Right lobe of liver (tissue), 4 donors: ENCODE results near the gene EHBP1L1.

ENCODE experiments used
- POLR2A ChIP-seq: fragments of 450-650 bp; IDR thresholded peaks from one replicate; pipeline ENCODE4 v1.6.1; 2017; ENCODE audit warnings: antibody characterized with exemption, mild to moderate bottlenecking
- TF ChIP-seq, protein P1 (sequence below), 4 donors: fragments of 200-600 bp in 3 of 4; fragments of 450-650 bp in 1 of 4; IDR thresholded peaks; one replicate each; pipeline versions ENCODE4 v1.5.1 to v1.8.0; 2016 to 2022; ENCODE audit warnings: antibody characterized with exemption in 4 of 4, mild to moderate bottlenecking in 2 of 4
- donor health status: DM: no; HTN: no; CAD: no.
- donor health status: DM: no; HTN: no; CAD: no.
- donor health status: DM: no; HTN: yes; CAD: no.

DNA sequence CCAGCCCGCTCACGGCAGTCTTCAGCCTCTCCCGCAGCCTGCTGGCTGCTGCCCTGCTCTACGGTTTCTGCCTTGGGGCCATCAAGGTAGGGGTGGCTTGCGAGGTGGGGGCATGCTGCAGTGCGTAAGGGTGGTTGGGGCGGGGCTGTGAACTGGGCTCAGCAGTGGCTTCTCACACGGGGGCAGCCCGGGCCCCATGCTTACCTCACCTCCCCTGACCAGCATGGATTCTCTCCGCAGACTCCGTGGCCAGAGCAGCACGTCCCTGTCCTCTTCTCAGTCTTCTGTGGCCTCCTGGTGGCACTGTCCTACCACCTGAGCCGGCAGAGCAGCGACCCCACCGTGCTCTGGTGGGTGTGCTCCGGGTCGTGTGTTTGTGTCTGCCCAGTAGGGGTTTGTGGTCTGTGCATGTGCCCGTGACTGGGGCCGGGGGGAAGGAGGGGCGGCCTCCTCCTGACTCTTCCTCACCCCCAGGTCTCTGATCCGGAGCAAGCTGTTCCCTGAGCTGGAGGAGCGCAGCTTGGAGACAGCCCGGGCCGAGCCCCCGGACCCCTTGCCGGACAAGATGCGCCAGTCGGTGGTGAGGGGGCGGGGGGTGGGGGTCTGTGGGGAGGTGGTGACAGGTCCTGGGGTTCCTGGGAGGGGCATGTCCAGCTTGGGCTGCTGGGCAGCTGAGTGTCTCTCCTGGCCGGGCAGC is 49.2 kb downstream of the EHBP1L1 start:
- TF ChIP-seq POLR2A = no peak
- TF ChIP-seq, protein P1, sequence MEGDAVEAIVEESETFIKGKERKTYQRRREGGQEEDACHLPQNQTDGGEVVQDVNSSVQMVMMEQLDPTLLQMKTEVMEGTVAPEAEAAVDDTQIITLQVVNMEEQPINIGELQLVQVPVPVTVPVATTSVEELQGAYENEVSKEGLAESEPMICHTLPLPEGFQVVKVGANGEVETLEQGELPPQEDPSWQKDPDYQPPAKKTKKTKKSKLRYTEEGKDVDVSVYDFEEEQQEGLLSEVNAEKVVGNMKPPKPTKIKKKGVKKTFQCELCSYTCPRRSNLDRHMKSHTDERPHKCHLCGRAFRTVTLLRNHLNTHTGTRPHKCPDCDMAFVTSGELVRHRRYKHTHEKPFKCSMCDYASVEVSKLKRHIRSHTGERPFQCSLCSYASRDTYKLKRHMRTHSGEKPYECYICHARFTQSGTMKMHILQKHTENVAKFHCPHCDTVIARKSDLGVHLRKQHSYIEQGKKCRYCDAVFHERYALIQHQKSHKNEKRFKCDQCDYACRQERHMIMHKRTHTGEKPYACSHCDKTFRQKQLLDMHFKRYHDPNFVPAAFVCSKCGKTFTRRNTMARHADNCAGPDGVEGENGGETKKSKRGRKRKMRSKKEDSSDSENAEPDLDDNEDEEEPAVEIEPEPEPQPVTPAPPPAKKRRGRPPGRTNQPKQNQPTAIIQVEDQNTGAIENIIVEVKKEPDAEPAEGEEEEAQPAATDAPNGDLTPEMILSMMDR (IDR thresholded peaks at IDR 0.05) = no peak
